ENCODE measurements around the gene SYT17.

DNA sequence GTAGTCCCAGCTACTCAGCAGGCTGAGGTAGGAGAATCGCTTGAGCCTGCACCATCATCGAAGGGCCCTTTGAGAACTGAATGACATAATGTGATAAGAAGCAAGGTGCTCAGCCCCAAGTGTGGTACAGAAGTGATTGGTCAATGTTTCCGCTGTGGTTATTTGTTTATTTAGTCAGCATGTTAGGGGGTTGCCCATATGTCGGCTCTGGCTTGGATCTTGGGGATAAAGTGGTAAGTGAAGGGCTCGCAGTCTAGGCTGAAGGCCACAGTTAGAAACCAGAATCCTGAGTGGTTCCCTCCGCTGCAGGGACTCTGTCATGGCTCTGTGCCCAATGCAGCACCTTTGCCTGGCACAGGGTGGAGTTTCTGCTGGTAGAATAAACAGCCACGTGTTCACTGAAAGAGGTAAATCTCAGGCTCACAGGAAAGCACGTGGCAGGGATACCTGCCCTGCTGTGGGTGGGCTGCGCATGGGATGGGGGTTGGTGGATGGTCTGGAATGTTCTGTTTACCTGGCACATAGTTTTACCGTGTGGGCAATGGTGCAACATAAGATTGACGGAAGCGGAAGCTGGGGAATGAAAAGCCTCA is 35.4 kb downstream of the SYT17 start:
- TF ChIP-seq, protein P1, sequence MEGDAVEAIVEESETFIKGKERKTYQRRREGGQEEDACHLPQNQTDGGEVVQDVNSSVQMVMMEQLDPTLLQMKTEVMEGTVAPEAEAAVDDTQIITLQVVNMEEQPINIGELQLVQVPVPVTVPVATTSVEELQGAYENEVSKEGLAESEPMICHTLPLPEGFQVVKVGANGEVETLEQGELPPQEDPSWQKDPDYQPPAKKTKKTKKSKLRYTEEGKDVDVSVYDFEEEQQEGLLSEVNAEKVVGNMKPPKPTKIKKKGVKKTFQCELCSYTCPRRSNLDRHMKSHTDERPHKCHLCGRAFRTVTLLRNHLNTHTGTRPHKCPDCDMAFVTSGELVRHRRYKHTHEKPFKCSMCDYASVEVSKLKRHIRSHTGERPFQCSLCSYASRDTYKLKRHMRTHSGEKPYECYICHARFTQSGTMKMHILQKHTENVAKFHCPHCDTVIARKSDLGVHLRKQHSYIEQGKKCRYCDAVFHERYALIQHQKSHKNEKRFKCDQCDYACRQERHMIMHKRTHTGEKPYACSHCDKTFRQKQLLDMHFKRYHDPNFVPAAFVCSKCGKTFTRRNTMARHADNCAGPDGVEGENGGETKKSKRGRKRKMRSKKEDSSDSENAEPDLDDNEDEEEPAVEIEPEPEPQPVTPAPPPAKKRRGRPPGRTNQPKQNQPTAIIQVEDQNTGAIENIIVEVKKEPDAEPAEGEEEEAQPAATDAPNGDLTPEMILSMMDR (conservative IDR thresholded peaks at IDR 0.05; ENCODE audit: low read length): no peak
- TF ChIP-seq EZH2phosphoT487 (IDR thresholded peaks at IDR 0.05; ENCODE audit: borderline replicate concordance): no peak

Measured in Loucy (cell line).